GM18870 (cell line): ENCODE measurements around the gene MEGF6.

Source experiments
- ATAC-seq: cut with Tn5 transposase; IDR thresholded peaks from one replicate; pipeline ENCODE4 v1.9.1; 2021; ENCODE audit warnings: moderate library complexity; ENCODE audit not compliant: unreplicated experiment

Gene MEGF6

DNA sequence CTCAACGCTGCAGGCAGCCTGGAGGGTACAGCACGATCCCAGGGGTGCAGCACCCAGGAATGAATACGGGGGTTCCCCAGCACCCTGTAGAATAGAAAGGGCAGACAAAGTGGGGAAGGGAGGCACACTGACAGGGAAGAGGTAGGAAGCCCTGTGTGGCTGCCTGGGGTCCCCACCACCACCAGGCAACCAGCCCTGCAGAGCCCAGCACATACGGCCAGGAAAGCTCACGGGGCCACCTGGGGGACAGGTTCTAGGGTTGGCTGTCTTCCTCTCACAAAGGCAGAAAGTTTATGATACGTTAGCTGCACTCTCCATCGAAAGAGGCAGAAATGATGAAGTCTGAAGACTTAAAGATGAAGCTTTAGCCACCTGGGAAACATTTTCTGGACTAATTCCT is 104.4 kb downstream of the MEGF6 start:
- ATAC-seq = no peak

GRCh38 chr1:3506041-3506440 is 105.3 kb downstream of the MEGF6 start:
- ATAC-seq = no peak

- no peak for ATAC-seq
These were observed 106.1 kb downstream of the MEGF6 start for GRCh38 chr1:3505161-3505560.

DNA sequence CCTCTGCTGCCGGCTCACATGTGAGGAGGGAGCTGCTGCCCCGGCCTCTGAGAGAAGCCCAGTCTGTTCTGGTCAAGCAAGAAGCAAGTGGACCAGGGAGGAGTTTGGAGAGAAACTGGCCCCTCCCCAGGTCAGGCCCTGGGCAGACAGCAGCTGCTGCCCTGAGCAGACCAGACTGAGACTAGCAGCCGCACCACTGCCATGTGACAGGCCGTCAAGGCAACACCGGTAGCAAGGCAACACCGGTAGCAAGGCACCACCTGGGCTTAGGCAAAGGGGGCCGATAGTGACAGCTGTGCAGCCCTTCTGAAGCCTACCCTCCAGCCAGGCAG is 106.5 kb downstream of the MEGF6 start:
- no peak for ATAC-seq

- no peak for ATAC-seq
These were observed 107.0 kb downstream of the MEGF6 start for GRCh38 chr1:3504151-3504821.

DNA sequence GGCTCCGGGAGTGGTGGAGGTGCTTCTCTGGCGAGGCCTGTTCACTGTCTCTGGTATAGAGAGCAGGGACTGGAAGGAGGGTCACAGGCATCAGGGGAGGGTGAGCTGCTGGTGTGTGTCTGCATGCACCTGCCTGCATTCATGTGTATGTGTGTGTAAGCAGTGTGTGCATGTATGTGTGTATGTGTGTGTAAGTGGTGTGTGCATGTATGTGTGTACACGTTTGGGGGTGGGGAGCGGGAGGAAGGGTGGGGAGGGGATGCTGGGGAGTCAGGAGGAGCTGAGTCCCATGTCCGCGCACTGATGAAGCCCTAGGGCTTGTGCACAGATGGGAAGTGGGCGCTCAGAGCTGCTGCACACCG is 107.8 kb downstream of the MEGF6 start:
- ATAC-seq = no peak

- no peak for ATAC-seq
These were observed 108.4 kb downstream of the MEGF6 start for GRCh38 chr1:3502641-3503524.

- no peak for ATAC-seq
These were observed 109.3 kb downstream of the MEGF6 start for GRCh38 chr1:3501856-3502640.

DNA sequence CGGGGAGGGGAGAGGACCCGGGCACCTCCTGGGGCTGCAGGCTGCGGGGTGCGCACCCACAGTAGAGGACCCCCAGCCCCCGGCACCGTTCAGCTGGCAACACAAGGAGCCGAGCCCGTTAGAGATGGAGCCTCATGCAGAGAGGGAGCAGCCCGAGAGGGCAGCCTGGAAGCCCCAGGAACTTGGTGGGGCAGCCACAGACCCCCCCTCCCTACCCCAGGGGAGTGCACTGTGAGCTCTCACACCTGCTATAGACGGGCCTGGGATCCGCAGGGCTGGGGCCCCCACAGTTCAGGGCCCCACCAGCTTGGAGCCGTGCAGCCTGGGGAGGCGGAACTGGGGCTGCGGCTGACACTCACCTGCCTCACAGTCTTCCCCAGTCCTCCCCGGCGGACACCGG is 109.9 kb downstream of the MEGF6 start:
- ATAC-seq = no peak

DNA sequence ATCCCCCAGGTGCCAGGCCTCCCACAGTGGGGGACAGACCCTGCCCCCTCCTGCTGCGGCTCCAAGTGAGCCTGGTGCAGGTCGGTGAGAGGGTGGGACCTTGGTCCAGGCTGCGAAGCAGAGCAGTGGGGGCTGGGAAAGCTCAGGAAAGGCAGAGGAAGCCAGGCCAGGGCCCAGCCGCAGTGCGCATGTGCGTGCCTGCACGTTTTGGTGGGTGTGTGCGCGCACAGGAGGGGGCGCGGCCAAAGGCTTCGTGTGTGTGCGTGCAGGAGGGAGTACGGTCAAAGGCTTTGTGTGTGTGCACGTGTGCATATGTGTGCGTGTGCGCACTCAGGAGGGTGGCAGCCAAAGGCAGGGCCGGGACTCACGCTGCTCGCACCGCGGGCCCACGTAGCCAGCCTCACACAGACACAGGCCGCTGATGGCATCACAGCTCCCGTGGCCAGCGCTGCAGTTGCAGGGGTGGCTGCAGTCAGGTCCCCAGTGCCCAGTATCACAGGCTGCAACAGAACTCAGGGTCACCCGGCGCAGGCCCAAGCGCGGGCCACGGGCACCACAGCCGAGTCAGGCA is 111.0 kb downstream of the MEGF6 start:
- ATAC-seq = no peak

- no peak for ATAC-seq
These were observed 111.7 kb downstream of the MEGF6 start for GRCh38 chr1:3499611-3500010.

DNA sequence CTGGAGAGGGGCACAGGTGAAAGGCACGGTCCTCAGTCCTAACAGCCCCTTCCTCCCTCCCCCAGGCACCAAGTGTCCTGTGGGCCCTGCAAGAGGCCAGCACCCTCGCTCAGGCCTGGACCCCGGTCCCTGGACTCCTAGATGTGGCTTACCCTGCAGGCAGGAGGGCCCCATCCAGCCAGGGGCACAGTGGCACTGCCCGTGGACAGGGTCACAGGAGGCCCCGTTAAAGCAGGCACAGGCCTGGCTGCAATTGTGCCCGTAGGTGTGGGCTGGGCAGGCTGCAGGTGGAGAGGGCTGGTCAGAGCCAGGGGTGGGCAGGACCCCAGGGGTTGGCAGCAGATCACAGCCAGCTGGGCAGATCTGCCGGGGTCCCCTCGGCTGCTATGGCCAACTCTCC is 112.3 kb downstream of the MEGF6 start:
- ATAC-seq = no peak

DNA sequence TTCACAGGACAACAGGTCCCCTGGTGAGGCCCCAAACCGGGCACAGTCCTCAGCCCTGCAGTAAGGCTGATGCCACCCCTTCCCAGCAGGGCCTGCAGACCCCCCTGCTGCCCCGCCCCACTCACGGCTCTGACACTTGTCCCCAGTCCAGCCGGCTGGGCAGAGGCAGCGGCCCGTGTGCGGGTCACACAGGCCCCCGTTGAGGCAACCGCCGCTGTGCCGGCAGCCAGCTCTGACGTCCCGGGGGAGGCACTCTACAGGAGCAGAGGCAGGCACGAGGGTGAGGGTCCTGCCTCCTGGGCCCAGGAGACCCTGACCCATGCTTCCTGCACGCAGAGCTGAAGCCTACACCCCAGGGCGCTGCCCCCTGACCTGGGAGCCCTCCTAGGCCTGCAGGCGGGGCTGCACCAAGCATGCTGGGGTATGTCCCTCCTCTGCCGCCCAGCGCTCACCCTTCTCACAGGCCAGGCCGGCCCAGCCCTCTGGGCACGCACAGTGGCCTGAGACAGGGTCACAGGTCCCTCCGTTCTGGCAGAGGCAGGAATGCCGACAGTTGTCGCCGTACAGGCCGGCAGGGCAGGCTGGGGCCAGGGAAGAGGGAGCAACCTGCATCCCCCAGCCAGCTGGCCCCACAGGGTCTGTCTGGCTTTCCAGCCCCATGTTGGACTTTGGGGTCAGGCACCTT is 112.9 kb downstream of the MEGF6 start:
- no peak for ATAC-seq

DNA sequence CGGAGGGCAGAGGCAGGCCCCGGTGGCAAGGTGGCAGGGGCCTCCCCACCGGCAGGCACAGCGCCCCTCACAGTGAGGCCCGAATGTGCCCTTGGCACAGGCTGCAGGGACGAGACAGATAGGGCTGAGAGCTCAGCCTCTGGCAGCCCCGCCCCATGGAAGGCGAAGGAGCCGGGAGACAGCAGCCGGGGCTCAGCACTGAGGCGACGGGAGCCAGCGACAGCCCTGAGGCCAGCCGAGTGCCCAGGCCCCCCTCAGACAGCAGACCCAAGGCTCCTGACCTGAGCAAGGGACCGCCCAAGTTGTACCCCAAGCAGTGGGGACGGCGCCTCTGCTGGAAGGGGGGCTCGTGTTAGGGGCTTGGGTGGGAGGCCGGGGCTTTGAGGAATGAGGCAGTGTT is 113.8 kb downstream of the MEGF6 start:
- ATAC-seq = no peak

DNA sequence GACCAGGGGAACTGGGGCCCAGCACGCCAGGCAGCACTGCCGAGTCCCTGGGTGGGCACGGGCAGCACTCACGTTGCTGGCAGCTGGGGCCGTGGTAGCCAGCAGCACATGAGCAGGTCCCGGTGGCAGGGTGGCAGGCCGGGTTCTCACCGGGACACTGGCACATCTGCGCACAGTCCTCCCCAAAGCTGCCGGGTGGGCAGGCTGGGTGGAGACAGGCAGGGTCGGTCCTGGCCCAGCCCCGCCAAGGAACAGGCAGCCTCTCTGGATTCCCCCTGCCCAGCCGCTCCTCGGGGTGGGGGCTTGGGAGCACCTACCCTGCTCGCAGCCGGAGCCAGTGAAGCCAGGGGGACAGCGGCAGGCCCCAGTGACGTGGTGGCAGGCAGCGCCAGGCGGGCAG is 114.4 kb downstream of the MEGF6 start:
- ATAC-seq = no peak

DNA sequence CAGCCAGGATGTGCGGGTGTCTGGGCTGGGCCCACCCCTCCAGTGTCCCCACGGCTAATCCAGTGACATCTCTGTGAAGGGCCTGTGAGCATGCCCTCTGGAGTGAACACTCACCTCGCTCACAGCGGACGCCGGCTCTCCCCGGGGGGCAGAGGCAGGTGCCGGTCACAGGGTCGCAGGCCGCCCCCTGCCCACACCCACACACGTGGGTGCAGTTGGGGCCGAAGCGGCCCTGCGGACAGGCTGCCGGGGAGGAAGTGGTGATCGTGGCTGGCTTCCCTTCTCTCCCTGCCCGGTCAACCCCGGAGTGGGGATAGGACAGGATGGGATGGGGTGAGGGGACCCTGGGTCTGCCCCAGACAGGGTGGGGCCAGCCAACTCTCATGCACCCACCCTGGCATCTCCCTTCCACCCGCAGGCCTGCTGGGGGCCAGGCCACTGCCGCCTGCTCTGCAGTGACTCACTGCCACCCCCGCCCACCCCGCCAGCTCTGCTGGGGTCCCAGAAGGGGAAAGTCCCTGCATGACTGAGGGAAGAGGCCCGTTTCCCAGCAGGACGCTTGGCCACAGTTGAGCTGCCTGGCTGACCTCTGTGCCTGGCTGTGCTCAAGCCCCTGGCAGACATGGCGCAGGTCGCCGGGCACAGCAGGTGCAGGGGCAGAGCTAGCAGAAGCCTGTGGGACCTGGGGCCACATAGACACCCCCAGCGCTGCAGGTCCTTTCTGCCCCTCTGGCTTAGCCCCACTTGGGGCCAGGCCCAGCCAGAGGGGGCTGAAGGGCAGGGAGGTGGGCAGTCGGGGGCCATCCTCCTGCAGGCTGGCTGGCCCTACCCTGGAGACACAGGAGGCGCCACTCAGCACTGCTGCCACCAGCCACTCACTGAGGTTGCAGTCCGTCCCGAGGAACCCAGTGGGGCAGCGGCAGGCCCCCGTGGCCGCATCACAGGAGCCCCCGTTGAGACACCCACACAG is 115.2 kb downstream of the MEGF6 start:
- ATAC-seq = no peak

GRCh38 chr1:3494321-3495308 is 116.7 kb downstream of the MEGF6 start:
- no peak for ATAC-seq

- ATAC-seq = no peak
These were observed 118.6 kb downstream of the MEGF6 start for GRCh38 chr1:3492545-3493246.
